Kidney epithelial cell (primary cell): ENCODE measurements around the gene SLC7A6OS. TPM values are rescaled to one million over a fixed set of nuclear protein-coding genes. Genes with fewer than 3 reads are reported as not detected.

ENCODE experiments used
- DNase-seq: peaks from one replicate; pipeline ENCODE4 v3.0.0-alpha.2; 2010; ENCODE audit warnings: low read depth
- H3K27me3 ChIP-seq: 2 replicates; pipeline ENCODE4 v1.6.0; 2011; ENCODE audit warnings: low read length; ENCODE audit not compliant: control insufficient read depth, insufficient read depth
- H3K36me3 ChIP-seq: 2 replicates; pipeline ENCODE4 v1.5.1; 2011; ENCODE audit warnings: low read length; ENCODE audit not compliant: control insufficient read depth, insufficient read depth
- H3K4me3 ChIP-seq: 2 replicates; pipeline ENCODE4 v1.5.1; 2011; ENCODE audit warnings: low read depth, mild to moderate bottlenecking, control low read depth, low read length
- CTCF ChIP-seq: IDR thresholded peaks from 2 replicates; pipeline ENCODE4 v1.5.1; 2011; ENCODE audit warnings: mild to moderate bottlenecking, moderate library complexity, low read length, control low read depth, inconsistent platforms; ENCODE audit not compliant: insufficient read depth, poor library complexity, severe bottlenecking
- total RNA-seq: library from RNA; depleted of rRNA; stranded (reverse); fragments of >200 nt; gene quantifications from 2 replicates; pipeline ENCODE4 v1.2.3, GENCODE V29; 2015

The SLC7A6OS gene
- total RNA-seq, 1 donor from 2014 or later, result 10.4 TPM

- peaks cover 3% of the 10 kb centered on the region for H3K36me3 ChIP-seq
- no peak for TF ChIP-seq CTCF
- no peaks in the 10 kb centered on the region for H3K27me3 ChIP-seq
- no peak overlapping the region for H3K4me3 ChIP-seq
- no peak for DNase-seq
Observed at GRCh38 chr16:68356249-68356918, 45.6 kb upstream of the SLC7A6OS start.

DNA sequence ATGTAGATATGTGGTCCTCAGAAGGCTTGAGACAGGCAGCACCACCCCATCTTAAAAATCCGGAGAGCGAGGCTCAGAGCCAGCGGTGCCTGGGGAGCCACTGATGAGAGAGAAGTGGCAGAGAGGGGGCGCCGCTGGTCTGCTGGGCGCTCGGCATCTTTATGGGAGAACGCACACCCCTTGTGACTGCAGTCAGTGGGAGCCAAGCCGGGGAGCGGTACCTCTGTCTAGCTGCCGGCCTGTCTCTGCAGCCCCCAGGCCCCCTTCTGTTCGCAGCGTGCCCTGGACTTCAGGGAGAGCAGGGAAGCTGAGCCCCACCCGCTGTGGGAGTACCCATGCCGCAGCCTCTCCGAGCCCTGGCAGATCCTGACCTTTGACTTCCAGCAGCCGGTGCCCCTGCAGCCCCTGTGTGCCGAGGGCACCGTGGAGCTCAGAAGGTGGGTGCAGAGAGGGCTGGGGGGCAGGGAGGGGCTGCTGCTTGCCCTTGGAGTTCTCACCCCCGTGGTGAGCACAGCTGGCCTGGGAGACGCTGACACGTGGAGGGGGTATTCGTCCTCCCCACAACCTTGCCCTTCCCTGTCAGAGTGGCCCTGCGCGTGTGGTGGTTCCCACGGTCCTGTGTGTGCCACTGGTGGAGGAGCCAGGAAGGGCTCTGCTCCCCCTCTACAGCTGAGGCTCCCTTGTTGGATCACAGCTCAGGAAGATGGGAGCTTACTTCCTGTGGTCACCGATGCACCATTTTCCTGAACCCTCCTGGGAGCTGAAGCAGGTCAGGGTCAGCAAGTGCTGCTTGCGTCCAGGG, 44.9 kb upstream of the SLC7A6OS start:
- TF ChIP-seq CTCF, result peak; percentile 18

GRCh38 chr16:68354816-68355215, 44.1 kb upstream of the SLC7A6OS start:
- H3K36me3 ChIP-seq, result peaks cover 3% of the 10 kb centered on the region

More for the DNA sequence above, 44.9 kb upstream of the SLC7A6OS start:
- H3K27me3 ChIP-seq, result no peaks in the 10 kb centered on the region
- peaks cover 3% of the 10 kb centered on the region for H3K36me3 ChIP-seq
- no peak for DNase-seq
- no peak overlapping the region for H3K4me3 ChIP-seq

DNA sequence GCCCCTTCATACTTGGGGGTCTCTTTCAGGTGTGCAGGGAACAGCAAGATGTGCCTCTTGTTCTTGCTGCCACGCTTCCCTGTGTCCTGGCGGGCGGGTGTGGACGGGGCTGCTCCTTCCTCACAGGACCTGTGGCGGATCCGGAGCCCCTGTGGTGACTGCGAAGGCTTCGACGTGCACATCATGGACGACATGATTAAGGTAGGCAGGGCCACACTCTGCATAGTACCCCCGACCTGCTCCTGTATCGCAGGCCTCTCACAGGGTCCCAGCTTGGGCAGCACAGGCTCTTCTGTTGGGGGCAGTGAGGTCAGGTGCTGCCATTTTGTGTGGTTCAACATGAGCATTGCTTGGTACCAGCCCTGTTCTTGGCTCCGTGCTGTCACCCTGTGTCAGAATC, 42.6 kb upstream of the SLC7A6OS start:
- Histone ChIP-seq H3K4me3 (no peak overlapping the region), H3K36me3 (peaks cover 3% of the 10 kb centered on the region), H3K27me3 (no peaks in the 10 kb centered on the region)
- DNase-seq, result no peak
- no peak for TF ChIP-seq CTCF

More at GRCh38 chr16:68354816-68355215, 44.1 kb upstream of the SLC7A6OS start:
- no peak for DNase-seq
- H3K4me3 ChIP-seq, result no peak overlapping the region
- no peak for TF ChIP-seq CTCF
- no peaks in the 10 kb centered on the region for H3K27me3 ChIP-seq

GRCh38 chr16:68351991-68352431, 41.3 kb upstream of the SLC7A6OS start:
- Histone ChIP-seq H3K36me3 (peaks cover 2% of the 10 kb centered on the region), H3K27me3 (no peaks in the 10 kb centered on the region), H3K4me3 (no peak overlapping the region)
- no peak for TF ChIP-seq CTCF
- no peak for DNase-seq
